HG03066 (cell line): ENCODE measurements around the gene CHAT.

Source experiments
- ATAC-seq: cut with Tn5 transposase; IDR thresholded peaks from one replicate; pipeline ENCODE4 v1.9.1; 2021; ENCODE audit warnings: low read depth; ENCODE audit not compliant: unreplicated experiment

Gene CHAT

DNA sequence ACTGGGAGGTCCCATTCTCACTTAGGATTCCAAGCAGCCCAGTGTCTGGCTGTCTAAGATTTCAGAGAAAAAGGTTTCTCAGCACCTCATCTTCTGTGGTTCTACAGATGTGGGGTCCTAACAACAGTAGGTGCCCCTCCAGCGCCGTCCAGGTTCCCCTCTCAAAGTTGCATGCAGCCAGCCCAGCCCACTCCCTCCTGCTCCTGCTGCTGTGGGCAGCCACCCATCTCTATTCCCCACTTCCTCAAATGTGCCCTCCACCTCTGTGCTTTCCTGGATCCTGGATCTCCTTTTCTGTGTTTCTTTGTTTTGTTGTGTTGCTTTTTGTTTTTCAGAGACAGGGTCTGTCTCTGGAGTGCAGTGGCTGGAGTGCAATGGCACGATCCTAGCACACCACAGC lies 17.0 kb upstream of the CHAT start:
- ATAC-seq = no peak

DNA sequence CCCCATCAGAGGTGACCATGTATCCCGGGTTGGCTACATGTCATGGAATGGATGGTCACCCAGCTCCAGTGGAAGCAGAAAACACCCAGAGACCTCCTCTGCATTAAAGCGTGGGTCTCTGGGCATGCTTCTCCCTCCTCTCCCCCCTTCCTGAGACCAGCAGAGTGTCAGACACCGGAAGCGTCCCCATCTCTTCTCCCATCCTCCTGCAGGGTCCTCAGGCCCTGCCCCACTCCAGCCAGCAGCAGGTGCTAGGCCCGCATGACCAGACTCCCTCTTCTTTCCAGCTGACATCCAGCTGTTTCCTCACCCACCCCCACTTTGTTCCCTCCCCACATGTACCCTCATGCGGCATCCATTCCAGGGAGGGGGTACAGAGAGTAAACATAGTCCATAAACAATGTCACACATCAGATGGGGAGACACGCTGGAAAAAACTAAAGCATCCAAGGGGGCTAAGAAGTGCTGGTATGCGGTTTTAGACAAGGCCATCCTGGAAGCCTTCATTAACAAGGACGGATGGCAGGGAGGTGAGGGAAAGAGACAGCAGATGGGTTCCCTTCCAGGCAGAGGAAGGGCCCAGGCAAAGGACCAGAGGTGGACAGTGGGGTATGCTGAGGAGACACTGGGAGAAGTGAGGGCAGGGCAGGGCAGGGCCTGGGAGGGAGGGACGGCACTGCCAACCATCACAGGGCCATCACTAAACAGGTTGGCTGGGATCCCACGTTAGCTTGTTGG lies 16.2 kb upstream of the CHAT start:
- ATAC-seq = no peak

- no peak for ATAC-seq
These were observed 15.5 kb upstream of the CHAT start for GRCh38 chr10:49598164-49598856.

- ATAC-seq = no peak
These were observed 14.9 kb upstream of the CHAT start for GRCh38 chr10:49598986-49599385.

GRCh38 chr10:49599546-49599945 lies 14.3 kb upstream of the CHAT start:
- ATAC-seq = no peak

- no peak for ATAC-seq
These were observed 13.8 kb upstream of the CHAT start for GRCh38 chr10:49600046-49600445.

- no peak for ATAC-seq
These were observed 12.9 kb upstream of the CHAT start for GRCh38 chr10:49600781-49601400.

DNA sequence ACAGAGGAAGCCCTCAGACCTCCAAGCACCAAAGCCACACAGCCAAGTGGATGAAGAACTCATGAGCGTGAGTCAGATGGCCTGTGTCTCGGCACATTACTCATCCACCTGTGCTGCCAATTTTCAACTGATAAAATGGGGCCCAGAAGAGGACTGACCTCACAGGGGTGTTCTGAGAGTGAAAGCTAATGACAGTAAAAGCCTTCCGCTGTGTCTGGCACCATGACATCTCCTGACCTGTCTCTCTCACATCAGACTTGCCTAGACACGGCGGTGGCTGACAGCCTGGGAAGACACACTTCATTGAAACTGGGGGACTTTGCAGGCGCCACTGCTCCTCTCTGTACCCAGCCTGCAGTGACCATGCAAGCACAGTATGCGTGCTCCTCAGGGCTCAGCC lies 12.0 kb upstream of the CHAT start:
- ATAC-seq = no peak

GRCh38 chr10:49602380-49603023 lies 11.3 kb upstream of the CHAT start:
- no peak for ATAC-seq

DNA sequence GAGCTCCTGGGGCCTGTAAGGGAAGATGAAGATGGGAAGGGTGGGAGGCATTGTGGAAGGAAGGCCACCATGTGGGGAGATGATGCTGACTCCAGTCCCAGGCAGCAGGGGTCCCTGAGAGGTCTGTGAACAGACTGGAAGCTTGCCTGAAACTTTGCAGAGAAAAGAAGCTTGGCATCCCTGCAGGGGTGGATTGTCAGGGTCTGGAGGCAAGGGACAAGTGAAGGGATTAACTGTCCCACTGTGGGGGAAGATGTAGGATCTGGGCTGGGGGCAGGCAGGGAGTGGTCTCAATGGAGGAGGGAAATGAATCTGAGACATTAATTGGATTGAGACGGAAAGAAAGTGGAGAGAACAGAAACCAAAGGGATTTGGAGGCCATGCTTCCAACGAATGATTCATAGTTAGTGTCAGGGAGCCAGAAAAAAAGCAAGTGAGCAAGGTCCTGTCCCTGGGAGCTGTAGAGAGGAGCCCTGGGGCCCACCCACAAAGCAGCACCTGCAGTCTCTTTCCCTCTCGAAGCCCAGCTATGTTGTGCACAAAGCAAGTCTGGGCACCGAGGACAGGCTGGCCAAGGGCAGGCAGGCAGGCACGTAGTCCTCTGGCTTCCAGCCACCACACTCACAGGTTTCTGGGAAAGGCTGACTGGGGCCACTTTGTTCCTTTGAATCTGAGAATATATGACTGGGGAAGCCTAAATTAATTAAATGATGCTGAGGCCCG lies 8.5 kb upstream of the CHAT start:
- no peak for ATAC-seq

GRCh38 chr10:49605939-49606509 lies 7.8 kb upstream of the CHAT start:
- ATAC-seq = no peak

DNA sequence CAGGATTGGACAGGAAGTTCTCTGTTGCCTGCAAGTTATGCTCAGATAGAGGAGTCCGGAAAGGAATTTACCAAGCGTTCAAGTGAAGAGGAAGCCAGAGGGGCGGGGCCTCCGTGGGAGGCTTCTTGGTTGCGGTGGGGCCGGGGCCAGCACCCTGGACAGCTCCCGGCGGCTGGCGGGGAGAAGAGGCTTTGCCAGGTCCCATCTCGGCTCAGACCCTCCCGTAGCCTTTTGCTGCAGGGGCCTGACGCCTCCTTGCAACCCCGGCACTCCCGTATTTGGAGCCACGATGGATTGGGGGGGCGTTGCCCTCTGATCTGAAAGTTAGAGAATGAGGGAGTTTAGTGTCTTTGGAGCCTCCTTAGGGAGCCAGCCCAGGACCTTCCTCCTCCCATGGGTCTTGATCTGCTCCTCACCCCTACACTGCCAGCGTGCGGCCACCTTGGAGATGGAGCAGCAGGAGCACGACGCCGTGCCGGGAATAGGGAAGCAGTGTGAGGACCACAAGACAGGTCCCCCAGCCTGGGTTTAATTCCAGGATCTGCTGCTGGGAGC lies 6.8 kb upstream of the CHAT start:
- ATAC-seq = peak; percentile 81

- no peak for ATAC-seq
These were observed 5.5 kb upstream of the CHAT start for GRCh38 chr10:49608166-49609005.

DNA sequence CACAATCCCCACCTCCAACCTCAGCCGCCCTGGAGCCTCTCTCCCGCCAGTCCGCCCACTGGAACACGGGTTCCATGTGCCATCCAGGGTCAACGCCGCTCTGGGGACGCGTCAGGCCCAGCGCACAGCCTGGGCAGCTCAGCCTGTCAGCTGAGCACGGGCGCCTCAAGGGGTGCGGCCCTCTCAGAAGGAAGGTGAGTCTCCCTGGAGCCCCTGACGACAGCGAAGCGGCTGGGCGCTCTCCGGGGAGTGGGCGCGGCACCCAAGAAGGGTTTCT lies 4.9 kb upstream of the CHAT start:
- no peak for ATAC-seq

GRCh38 chr10:49609283-49610113 lies 4.3 kb upstream of the CHAT start:
- ATAC-seq = no peak

DNA sequence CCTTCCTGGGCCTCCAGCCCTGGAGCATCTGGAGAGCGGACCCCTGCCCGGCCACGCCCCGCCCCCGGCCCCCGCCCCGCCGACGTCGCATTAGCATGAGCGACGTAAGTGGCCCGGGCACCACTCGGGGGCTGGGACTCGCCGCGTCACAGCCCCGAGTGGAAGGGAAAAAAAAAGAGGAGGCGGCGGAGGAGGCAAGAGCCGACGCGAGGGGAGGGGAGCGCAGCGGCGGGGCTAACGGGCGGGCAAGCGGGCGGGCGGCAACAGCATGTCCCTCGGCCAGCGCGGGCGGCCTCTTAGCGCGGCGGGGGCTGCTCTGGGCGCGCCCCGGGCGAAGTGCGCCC lies 3.8 kb upstream of the CHAT start, which contains the start of gene SLC18A3:
Gene SLC18A3 (plus strand): TSS at position 197 of the 344 bp plus-strand sequence. CDS start 431 bp downstream, outside the sequence.
- ATAC-seq = no peak

GRCh38 chr10:49610458-49611165 lies 3.2 kb upstream of the CHAT start:
- ATAC-seq = no peak
